HT1080 (cell line): ENCODE results near the gene FSHR. TPM values are rescaled to one million over a fixed set of nuclear protein-coding genes. Genes with fewer than 3 reads are reported as not detected.

ENCODE experiments used
- DNase-seq: peaks from one replicate; pipeline ENCODE4 v3.0.0-alpha.2; 2015; ENCODE audit warnings: low read depth
- polyA plus RNA-seq, 2 experiments: library from polyadenylated mRNA; depleted of rRNA; stranded (reverse); fragments of >200 nt; gene quantifications; 2 replicates each; pipeline ENCODE4 v1.2.3, GENCODE V29; 2015
- total RNA-seq: library from RNA; depleted of rRNA; stranded (reverse); fragments of >200 nt; shearing (Covaris generic); gene quantifications from 2 replicates; pipeline ENCODE4 v1.2.3, GENCODE V29; 2014; rRNA removed

FSHR gene
- total RNA-seq = not detected in 2 replicates
- not detected in 2 replicates for polyA plus RNA-seq (2015; cell fraction: cytosol; rRNA removed)
- polyA plus RNA-seq (2015; cell fraction: nucleus; rRNA removed) = not detected in 2 replicates

GRCh38 chr2:49154140-49154539, at the start of gene FSHR:
Gene FSHR (minus strand): TSS chr2:49154515. CDS start chr2:49154417, 98 bp downstream.
- DNase-seq = no peak

- DNase-seq = no peak
These were observed 45.0 kb upstream of the FSHR start for GRCh38 chr2:49199266-49199665.

GRCh38 chr2:49194701-49195100, 40.4 kb upstream of the FSHR start:
- DNase-seq = no peak

GRCh38 chr2:49192036-49192435, 37.7 kb upstream of the FSHR start:
- DNase-seq = no peak

- DNase-seq = no peak
These were observed 35.4 kb upstream of the FSHR start for GRCh38 chr2:49189512-49190225.

- no peak for DNase-seq
These were observed 31.8 kb upstream of the FSHR start for GRCh38 chr2:49186050-49186648.

- no peak for DNase-seq
These were observed 24.3 kb upstream of the FSHR start for GRCh38 chr2:49178656-49179055.

GRCh38 chr2:49177194-49177593, 22.9 kb upstream of the FSHR start:
- DNase-seq = no peak

GRCh38 chr2:49175831-49176230, 21.5 kb upstream of the FSHR start:
- peak; percentile 64 for DNase-seq

GRCh38 chr2:49174750-49175149, 20.4 kb upstream of the FSHR start:
- DNase-seq = no peak

GRCh38 chr2:49167131-49167530, 12.8 kb upstream of the FSHR start:
- DNase-seq = no peak

- no peak for DNase-seq
These were observed 11.3 kb upstream of the FSHR start for GRCh38 chr2:49165662-49166061.

- no peak for DNase-seq
These were observed 10.4 kb upstream of the FSHR start for GRCh38 chr2:49164729-49165128.

- no peak for DNase-seq
These were observed 7.8 kb upstream of the FSHR start for GRCh38 chr2:49162151-49162550.

GRCh38 chr2:49154891-49155290, 576 bp upstream of the FSHR start:
- DNase-seq = no peak

- DNase-seq = no peak
These were observed 1.1 kb downstream of the FSHR start for GRCh38 chr2:49153252-49153651.

- DNase-seq = no peak
These were observed 1.5 kb downstream of the FSHR start for GRCh38 chr2:49152824-49153223.

GRCh38 chr2:49146401-49146800, 7.9 kb downstream of the FSHR start:
- DNase-seq = no peak

GRCh38 chr2:49131801-49132200, 22.5 kb downstream of the FSHR start:
- DNase-seq = no peak

- peak; percentile 2 for DNase-seq
These were observed 25.3 kb downstream of the FSHR start for GRCh38 chr2:49129034-49129433.

- DNase-seq = no peak
These were observed 30.7 kb downstream of the FSHR start for GRCh38 chr2:49123600-49123999.

- no peak for DNase-seq
These were observed 32.2 kb downstream of the FSHR start for GRCh38 chr2:49122107-49122506.

GRCh38 chr2:49113046-49113445, 41.3 kb downstream of the FSHR start:
- DNase-seq = no peak
